NCI-H510A (cell line): ENCODE results near the gene ARSG.

Source experiments
- DNase-seq: peaks from one replicate; lab custom pipeline; 2025; lab: John Stamatoyannopoulos, UW

Gene ARSG

GRCh38 chr17:68378268-68379176, 87.2 kb downstream of the ARSG start:
- peak; percentile 72 for DNase-seq

- no peak for DNase-seq
These were observed 87.8 kb downstream of the ARSG start for GRCh38 chr17:68379177-68379510.

- no peak for DNase-seq
These were observed 88.7 kb downstream of the ARSG start for GRCh38 chr17:68379692-68380677.

- DNase-seq: no peak
These were observed 90.0 kb downstream of the ARSG start for GRCh38 chr17:68381076-68381900.

GRCh38 chr17:68382582-68383085, 91.3 kb downstream of the ARSG start:
- no peak for DNase-seq

GRCh38 chr17:68383120-68383442, 91.8 kb downstream of the ARSG start:
- no peak for DNase-seq

GRCh38 chr17:68383443-68384321, 92.4 kb downstream of the ARSG start:
- DNase-seq: no peak

- DNase-seq: no peak
These were observed 93.2 kb downstream of the ARSG start for GRCh38 chr17:68384471-68384870.

GRCh38 chr17:68384941-68385340, 93.6 kb downstream of the ARSG start:
- DNase-seq: no peak

- DNase-seq: no peak
These were observed 94.4 kb downstream of the ARSG start for GRCh38 chr17:68385490-68386215.

GRCh38 chr17:68387435-68388218, 96.3 kb downstream of the ARSG start:
- DNase-seq: no peak

GRCh38 chr17:68389041-68389440, 97.7 kb downstream of the ARSG start:
- DNase-seq: no peak

GRCh38 chr17:68390888-68391545, 99.7 kb downstream of the ARSG start:
- DNase-seq: no peak

GRCh38 chr17:68391561-68392268, 100.4 kb downstream of the ARSG start:
- no peak for DNase-seq

GRCh38 chr17:68394608-68395331, 103.5 kb downstream of the ARSG start:
- no peak for DNase-seq

GRCh38 chr17:68396226-68397107, 105.2 kb downstream of the ARSG start:
- no peak for DNase-seq
